K562 (cell line): ENCODE measurements around the gene LMTK2. TPM values are rescaled to one million over a fixed set of nuclear protein-coding genes. Genes with fewer than 3 reads are reported as not detected.

ENCODE experiments used
- ESRRB ChIP-seq: fragments of 250-450 bp; sonication (Bioruptor Pico); IDR thresholded peaks from 2 replicates; pipeline ENCODE4 v1.5.0; 2020; ENCODE audit warnings: mild to moderate bottlenecking, moderate library complexity, borderline replicate concordance
- HMG20A ChIP-seq: fragments of 450-650 bp; formaldehyde crosslinking; conservative IDR thresholded peaks from 2 replicates; pipeline ENCODE4 v1.4.0; 2020; ENCODE audit warnings: mild to moderate bottlenecking, mixed read lengths
- HNRNPL ChIP-seq: fragments of 200-400 bp; formaldehyde crosslinking; IDR thresholded peaks from 2 replicates; pipeline ENCODE4 v1.6.1; 2017; ENCODE audit warnings: low read depth, mild to moderate bottlenecking, low read length
- MAFG ChIP-seq: fragments of 450-650 bp; conservative IDR thresholded peaks from 2 replicates; pipeline ENCODE4 v1.6.1; 2016; ENCODE audit warnings: missing genetic modification characterization, missing compliant biosample characterization
- MCM2 ChIP-seq: fragments of 450-650 bp; IDR thresholded peaks from 2 replicates; pipeline ENCODE4 v1.6.1; 2017; ENCODE audit warnings: low read depth, mild to moderate bottlenecking
- PHF20 ChIP-seq: fragments of 450-650 bp; IDR thresholded peaks from 2 replicates; pipeline ENCODE4 v1.6.1; 2018; ENCODE audit not compliant: partially characterized antibody
- POLR2AphosphoS2 ChIP-seq: IDR thresholded peaks from 2 replicates; pipeline ENCODE4 v1.6.1; 2012; ENCODE audit warnings: low read length, improper control_type of control experiment
- TAF9B ChIP-seq: fragments of 450-650 bp; IDR thresholded peaks from 2 replicates; pipeline ENCODE4 v1.6.1; 2018; ENCODE audit warnings: mild to moderate bottlenecking; ENCODE audit not compliant: partially characterized antibody
- YBX1 ChIP-seq: fragments of 450-650 bp; IDR thresholded peaks from 2 replicates; pipeline ENCODE4 v1.7.1; 2016; ENCODE audit warnings: mild to moderate bottlenecking
- ZNF121 ChIP-seq: sonication (generic); formaldehyde crosslinking; conservative IDR thresholded peaks from 2 replicates; pipeline ENCODE4 v1.8.0; 2022; ENCODE audit warnings: missing genetic modification reagents
- ZNF134 ChIP-seq: fragments of 250-450 bp; sonication (Bioruptor Pico); conservative IDR thresholded peaks from 2 replicates; pipeline ENCODE4 v1.4.0; 2020
- ZNF518B ChIP-seq: fragments of 250-450 bp; sonication (Bioruptor Pico); IDR thresholded peaks from 2 replicates; pipeline ENCODE4 v1.5.0; 2021; ENCODE audit warnings: mild to moderate bottlenecking, moderate library complexity
- ZNF778 ChIP-seq: fragments of 450-650 bp; formaldehyde crosslinking; IDR thresholded peaks from 2 replicates; pipeline ENCODE4 v1.4.0; 2020; ENCODE audit warnings: mild to moderate bottlenecking, moderate library complexity
- ZZZ3 ChIP-seq: fragments of 450-650 bp; IDR thresholded peaks from 2 replicates; pipeline ENCODE4 v1.6.1; 2016; ENCODE audit warnings: antibody characterized with exemption, mild to moderate bottlenecking, moderate library complexity
- polyA plus RNA-seq, 8 experiments: library from polyadenylated mRNA; depleted of rRNA in 4 of 8; stranded (reverse) in 5 of 8; unstranded in 3 of 8; fragments of >200 nt; fragmentation: Nextera tagmentation in 2 of 8; fragmentation: Illumina TruSeq in 1 of 8; extraction: Ambion mirVana in 2 of 8; extraction: Trizol in 1 of 8; gene quantifications; 2 replicates each; pipeline versions ENCODE4 v1.2.1 to v1.2.3, GENCODE V29; 2011 to 2014; ENCODE audit warnings: inconsistent platforms in 1 of 8, missing spikeins in 1 of 8
- total RNA-seq, 7 experiments: library from RNA; depleted of rRNA in 6 of 7; stranded (reverse); fragments of >200 nt in 6 of 7; fragmentation: Illumina TruSeq in 2 of 7; extraction: Trizol in 2 of 7; gene quantifications; 2 replicates each; pipeline versions ENCODE4 v1.2.1 to v1.2.3, GENCODE V29; 2011 to 2021; ENCODE audit warnings: low replicate concordance in 1 of 7
- TF ChIP-seq, protein P1 (sequence below): sonication (generic); IDR thresholded peaks from 2 replicates; pipeline ENCODE4 v1.6.1; 2016
- TF ChIP-seq, protein P2 (sequence below), 2 experiments: fragments of 450-650 bp in 1 of 2; sonication (generic) in 1 of 2; formaldehyde crosslinking in 1 of 2; IDR thresholded peaks; 2 replicates each; pipeline versions ENCODE4 v1.7.1 to v1.9.0; 2016 to 2022; ENCODE audit warnings: inconsistent platforms in 1 of 2, mild to moderate bottlenecking in 1 of 2, missing genetic modification reagents in 1 of 2

The LMTK2 gene
- total and polyA plus RNA-seq, 9 of the 15 experiments (the other 6 are each of a cell fraction or from before 2014, with no cell fraction given): 0.78 to 16.4 (median 6.3) TPM

DNA sequence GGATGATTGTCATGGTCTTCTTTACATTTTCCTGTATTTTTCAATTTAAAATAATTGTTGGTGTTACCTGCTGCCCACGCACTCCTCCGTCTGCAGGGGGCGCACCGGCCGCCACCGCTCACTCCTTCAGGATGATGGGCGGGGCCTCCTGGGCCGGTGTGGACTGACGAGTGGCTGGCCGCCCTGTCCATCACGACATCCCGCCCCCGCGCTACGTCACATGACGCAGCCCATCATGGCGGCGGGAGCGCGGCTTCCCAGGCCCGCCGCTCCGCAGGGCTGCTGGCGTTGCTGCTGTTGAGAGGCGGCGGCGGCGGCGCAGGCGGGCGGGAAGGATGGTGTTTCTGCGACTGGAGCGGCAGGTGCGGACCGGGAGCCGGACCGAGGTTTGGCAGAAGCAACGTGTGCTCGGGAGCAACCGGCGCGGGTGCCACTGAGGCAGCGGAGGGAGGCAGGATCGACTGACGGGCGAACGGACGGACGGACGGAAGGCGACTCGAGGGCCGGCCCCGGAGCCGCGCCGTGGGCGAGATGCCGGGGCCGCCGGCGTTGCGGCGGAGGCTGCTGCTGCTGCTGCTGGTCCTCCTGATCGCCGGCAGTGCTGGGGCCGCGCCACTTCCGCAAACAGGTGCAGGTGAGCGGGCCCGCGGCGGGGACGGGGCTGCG, at the start of gene LMTK2 (continued):
- TF ChIP-seq MAFG (tag): no peak
- TF ChIP-seq POLR2AphosphoS2: no peak
- TF ChIP-seq ZNF134 (CRISPR knock-in tag): no peak
- TF ChIP-seq ESRRB (CRISPR knock-in tag): no peak
- no peak for TF ChIP-seq HNRNPL
- TF ChIP-seq, protein P1, sequence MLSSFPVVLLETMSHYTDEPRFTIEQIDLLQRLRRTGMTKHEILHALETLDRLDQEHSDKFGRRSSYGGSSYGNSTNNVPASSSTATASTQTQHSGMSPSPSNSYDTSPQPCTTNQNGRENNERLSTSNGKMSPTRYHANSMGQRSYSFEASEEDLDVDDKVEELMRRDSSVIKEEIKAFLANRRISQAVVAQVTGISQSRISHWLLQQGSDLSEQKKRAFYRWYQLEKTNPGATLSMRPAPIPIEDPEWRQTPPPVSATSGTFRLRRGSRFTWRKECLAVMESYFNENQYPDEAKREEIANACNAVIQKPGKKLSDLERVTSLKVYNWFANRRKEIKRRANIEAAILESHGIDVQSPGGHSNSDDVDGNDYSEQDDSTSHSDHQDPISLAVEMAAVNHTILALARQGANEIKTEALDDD: no peak
- no peak for TF ChIP-seq HMG20A
- TF ChIP-seq ZNF518B (CRISPR knock-in tag): no peak
- TF ChIP-seq YBX1: no peak
- no peak for TF ChIP-seq ZZZ3
- peak; percentile 98 for TF ChIP-seq PHF20
- no peak for TF ChIP-seq ZNF778
- TF ChIP-seq MCM2: no peak
- TF ChIP-seq, protein P2, sequence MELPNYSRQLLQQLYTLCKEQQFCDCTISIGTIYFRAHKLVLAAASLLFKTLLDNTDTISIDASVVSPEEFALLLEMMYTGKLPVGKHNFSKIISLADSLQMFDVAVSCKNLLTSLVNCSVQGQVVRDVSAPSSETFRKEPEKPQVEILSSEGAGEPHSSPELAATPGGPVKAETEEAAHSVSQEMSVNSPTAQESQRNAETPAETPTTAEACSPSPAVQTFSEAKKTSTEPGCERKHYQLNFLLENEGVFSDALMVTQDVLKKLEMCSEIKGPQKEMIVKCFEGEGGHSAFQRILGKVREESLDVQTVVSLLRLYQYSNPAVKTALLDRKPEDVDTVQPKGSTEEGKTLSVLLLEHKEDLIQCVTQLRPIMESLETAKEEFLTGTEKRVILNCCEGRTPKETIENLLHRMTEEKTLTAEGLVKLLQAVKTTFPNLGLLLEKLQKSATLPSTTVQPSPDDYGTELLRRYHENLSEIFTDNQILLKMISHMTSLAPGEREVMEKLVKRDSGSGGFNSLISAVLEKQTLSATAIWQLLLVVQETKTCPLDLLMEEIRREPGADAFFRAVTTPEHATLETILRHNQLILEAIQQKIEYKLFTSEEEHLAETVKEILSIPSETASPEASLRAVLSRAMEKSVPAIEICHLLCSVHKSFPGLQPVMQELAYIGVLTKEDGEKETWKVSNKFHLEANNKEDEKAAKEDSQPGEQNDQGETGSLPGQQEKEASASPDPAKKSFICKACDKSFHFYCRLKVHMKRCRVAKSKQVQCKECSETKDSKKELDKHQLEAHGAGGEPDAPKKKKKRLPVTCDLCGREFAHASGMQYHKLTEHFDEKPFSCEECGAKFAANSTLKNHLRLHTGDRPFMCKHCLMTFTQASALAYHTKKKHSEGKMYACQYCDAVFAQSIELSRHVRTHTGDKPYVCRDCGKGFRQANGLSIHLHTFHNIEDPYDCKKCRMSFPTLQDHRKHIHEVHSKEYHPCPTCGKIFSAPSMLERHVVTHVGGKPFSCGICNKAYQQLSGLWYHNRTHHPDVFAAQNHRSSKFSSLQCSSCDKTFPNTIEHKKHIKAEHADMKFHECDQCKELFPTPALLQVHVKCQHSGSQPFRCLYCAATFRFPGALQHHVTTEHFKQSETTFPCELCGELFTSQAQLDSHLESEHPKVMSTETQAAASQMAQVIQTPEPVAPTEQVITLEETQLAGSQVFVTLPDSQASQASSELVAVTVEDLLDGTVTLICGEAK (IDR thresholded peaks at IDR 0.05): peak; percentile 52; the same call in 1 of the 2 replicates
- TF ChIP-seq, protein P2 (CRISPR knock-in tag; IDR thresholded peaks at IDR 0.05): no peak
- TF ChIP-seq ZNF121 (CRISPR knock-in tag): no peak
- peak; percentile 61 for TF ChIP-seq TAF9B
